Astrocyte of the hippocampus (primary cell): ENCODE results near the gene FLAD1.

Experiments used
- DNase-seq: peaks from one replicate; pipeline ENCODE4 v3.0.0; 2011; ENCODE audit warnings: low read depth, low spot score

FLAD1 gene

GRCh38 chr1:154951901-154952657, 31.1 kb upstream of the FLAD1 start:
- no peak for DNase-seq

- no peak for DNase-seq
Observed at GRCh38 chr1:154952664-154953063, 30.5 kb upstream of the FLAD1 start.

GRCh38 chr1:154953611-154954038, 29.5 kb upstream of the FLAD1 start:
- DNase-seq: no peak

- DNase-seq: no peak
Observed at GRCh38 chr1:154954541-154954940, 28.6 kb upstream of the FLAD1 start.

GRCh38 chr1:154955039-154955717, 28.0 kb upstream of the FLAD1 start:
- peak; percentile 92 for DNase-seq

GRCh38 chr1:154955718-154956543, 27.2 kb upstream of the FLAD1 start, which contains the start of gene PBXIP1:
TSS of gene PBXIP1 (minus strand) at chr1:154956099. CDS start at chr1:154953721, 2,378 bp downstream.
- DNase-seq: peak; percentile 95

GRCh38 chr1:154956544-154956941, 26.6 kb upstream of the FLAD1 start:
- DNase-seq: peak; percentile 28

- peak; percentile 9 for DNase-seq
Observed at GRCh38 chr1:154957091-154957657, 26.0 kb upstream of the FLAD1 start.

GRCh38 chr1:154958036-154958435, 25.1 kb upstream of the FLAD1 start:
- no peak for DNase-seq

- no peak for DNase-seq
Observed at GRCh38 chr1:154958681-154959425, 24.3 kb upstream of the FLAD1 start.

GRCh38 chr1:154959426-154959780, 23.7 kb upstream of the FLAD1 start:
- DNase-seq: no peak

GRCh38 chr1:154960446-154961136, 22.6 kb upstream of the FLAD1 start:
- DNase-seq: no peak

- DNase-seq: peak; percentile 92
Observed at GRCh38 chr1:154961207-154962155, 21.7 kb upstream of the FLAD1 start, which contains the start of gene PYGO2. TSS of gene PYGO2 (minus strand) at chr1:154961782. CDS start at chr1:154961576, 206 bp downstream.

- no peak for DNase-seq
Observed at GRCh38 chr1:154962156-154962749, 20.9 kb upstream of the FLAD1 start.

- DNase-seq: no peak
Observed at GRCh38 chr1:154962795-154963330, 20.3 kb upstream of the FLAD1 start.

GRCh38 chr1:154963643-154964042, 19.5 kb upstream of the FLAD1 start:
- no peak for DNase-seq

GRCh38 chr1:154964359-154964758, 18.8 kb upstream of the FLAD1 start:
- no peak for DNase-seq

- DNase-seq: no peak
Observed at GRCh38 chr1:154966111-154966510, 17.0 kb upstream of the FLAD1 start.
